H1 (cell line): Measurements from ENCODE around the gene SORBS1. TPM values are rescaled to one million over a fixed set of nuclear protein-coding genes. Genes with fewer than 3 reads are reported as not detected.

Source experiments
- CHD7 ChIP-seq: fragments of 300-600 bp; sonication (generic); IDR thresholded peaks from 2 replicates; pipeline ENCODE4 v1.7.1; 2012; ENCODE audit warnings: low read length, moderate library complexity, mild to moderate bottlenecking, inconsistent platforms; ENCODE audit not compliant: insufficient replicate concordance
- polyA plus RNA-seq, 7 experiments: library from polyadenylated mRNA; depleted of rRNA in 3 of 7; stranded (reverse) in 5 of 7; unstranded in 2 of 7; fragments of >200 nt in 5 of 7; fragments of 200-250 nt in 2 of 7; gene quantifications; 1 replicate in 5 of 7; 2 replicates in 1 of 7; 4 replicates in 1 of 7; pipeline versions ENCODE4 v1.2.1 to v1.2.3, GENCODE V29; 2011 to 2013; ENCODE audit warnings: missing spikeins in 2 of 7, mixed read lengths in 2 of 7
- total RNA-seq: library from RNA; stranded (reverse); fragmentation: NEBNext Ultra II Directional; extraction: Animal tissue kit (Norgen Biotek cat#: 25700); gene quantifications from 2 replicates; pipeline ENCODE4 v1.2.1, GENCODE V29; 2021

The SORBS1 gene
- total and polyA plus RNA-seq, 2 of the 8 experiments (the other 6 are each of a cell fraction or from before 2014, with no cell fraction given) = 16.0 to 35.0 TPM

DNA sequence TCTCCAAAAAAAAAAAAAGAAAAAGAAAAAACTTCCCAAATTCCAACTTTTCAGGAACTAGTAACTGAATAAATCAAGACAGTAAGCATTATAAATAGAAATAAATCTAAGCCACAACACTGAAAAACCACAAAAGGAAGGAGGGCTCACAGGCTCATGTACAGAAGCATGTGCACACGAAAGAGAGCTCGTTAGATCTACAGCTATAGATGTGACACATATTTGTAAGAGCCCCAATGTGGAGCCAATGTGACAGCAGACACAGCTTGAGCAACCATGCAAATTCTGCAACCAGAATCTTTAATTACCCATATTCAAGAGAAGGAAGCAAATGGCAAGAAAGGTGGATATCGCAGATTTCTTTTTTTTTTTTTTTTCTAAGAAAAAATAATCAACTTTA lies 94.7 kb downstream of the SORBS1 start (continued):
- no peak for TF ChIP-seq CHD7
